CD4-positive, alpha-beta T cell treated with Interleukin-4 for 4 hours (primary cell): ENCODE results near the gene SUGP1.
"Not testable (repeated sequence)": the region's sequence is repeated elsewhere in the genome, so short reads cannot be mapped to it uniquely, and the experiment has no call there.

Source experiments
- DNase-seq: peaks from one replicate; pipeline ENCODE4 v3.0.0-alpha.2; 2020

The SUGP1 gene

GRCh38 chr19:19320361-19321140 lies at the start of gene SUGP1, which contains the start of gene MAU2:
Gene SUGP1, minus strand, starts transcription at chr19:19320509. Its CDS starts 13 bp downstream, at chr19:19320496.
Gene MAU2, plus strand, starts transcription at chr19:19320829. Its CDS starts 31 bp downstream, at chr19:19320860.
- DNase-seq = peak; percentile 91

- no peak for DNase-seq
Observed at GRCh38 chr19:19368087-19368486, 47.8 kb upstream of the SUGP1 start.

GRCh38 chr19:19366434-19367396 lies 46.4 kb upstream of the SUGP1 start:
- peak; percentile 67 for DNase-seq

GRCh38 chr19:19362075-19362474 lies 41.8 kb upstream of the SUGP1 start:
- no peak for DNase-seq

- DNase-seq = peak; percentile 74
Observed at GRCh38 chr19:19361075-19361594, 40.8 kb upstream of the SUGP1 start.

- no peak for DNase-seq
Observed at GRCh38 chr19:19356901-19357566, 36.7 kb upstream of the SUGP1 start.

- no peak for DNase-seq
Observed at GRCh38 chr19:19356500-19356899, 36.2 kb upstream of the SUGP1 start.

GRCh38 chr19:19355606-19356139 lies 35.4 kb upstream of the SUGP1 start:
- DNase-seq = no peak

- no peak for DNase-seq
Observed at GRCh38 chr19:19354932-19355331, 34.6 kb upstream of the SUGP1 start.

GRCh38 chr19:19354007-19354406 lies 33.7 kb upstream of the SUGP1 start:
- DNase-seq = no peak

- DNase-seq = no peak
Observed at GRCh38 chr19:19352823-19353222, 32.5 kb upstream of the SUGP1 start.

- not testable (repeated sequence) for DNase-seq
Observed at GRCh38 chr19:19350756-19351155, 30.4 kb upstream of the SUGP1 start.

GRCh38 chr19:19349365-19349764 lies 29.1 kb upstream of the SUGP1 start:
- DNase-seq = no peak

GRCh38 chr19:19348266-19348665 lies 28.0 kb upstream of the SUGP1 start:
- no peak for DNase-seq

GRCh38 chr19:19347401-19348110 lies 27.2 kb upstream of the SUGP1 start:
- no peak for DNase-seq

GRCh38 chr19:19345970-19346369 lies 25.7 kb upstream of the SUGP1 start:
- no peak for DNase-seq

GRCh38 chr19:19345232-19345631 lies 24.9 kb upstream of the SUGP1 start:
- no peak for DNase-seq

GRCh38 chr19:19343762-19344161 lies 23.5 kb upstream of the SUGP1 start:
- no peak for DNase-seq

- DNase-seq = no peak
Observed at GRCh38 chr19:19343016-19343362, 22.7 kb upstream of the SUGP1 start.

GRCh38 chr19:19342086-19343015 lies 22.0 kb upstream of the SUGP1 start:
- no peak for DNase-seq

- no peak for DNase-seq
Observed at GRCh38 chr19:19341026-19341425, 20.7 kb upstream of the SUGP1 start.
